Bronchial epithelial cell (primary cell): ENCODE measurements around the gene ATP8A1. TPM values are rescaled to one million over a fixed set of nuclear protein-coding genes. Genes with fewer than 3 reads are reported as not detected.
"Not testable (repeated sequence)": the region's sequence is repeated elsewhere in the genome, so short reads cannot be mapped to it uniquely, and the experiment has no call there.

Experiments
- DNase-seq: peaks from one replicate; pipeline ENCODE4 v3.0.0-alpha.2; 2010; ENCODE audit warnings: low read depth
- FAIRE-seq: peaks from 2 replicates; lab custom pipeline; 2011; peaks lifted over from hg19 to GRCh38; lab: Jason Lieb, UNC
- H3K27me3 ChIP-seq: 2 replicates; pipeline ENCODE4 v1.5.1; 2011; ENCODE audit warnings: low read length; ENCODE audit not compliant: control insufficient read depth, insufficient read depth
- H3K36me3 ChIP-seq: 2 replicates; pipeline ENCODE4 v1.5.1; 2011; ENCODE audit warnings: low read length; ENCODE audit not compliant: control insufficient read depth, insufficient read depth
- H3K4me3 ChIP-seq: 2 replicates; pipeline ENCODE4 v1.5.1; 2011; ENCODE audit warnings: mild to moderate bottlenecking, low read depth, low read length, control low read depth
- total RNA-seq: library from RNA; depleted of rRNA; stranded (reverse); fragments of >200 nt; gene quantifications from 2 replicates; pipeline ENCODE4 v1.2.1, GENCODE V29; 2014
- TF ChIP-seq, protein P1 (sequence below): IDR thresholded peaks from 2 replicates; pipeline ENCODE4 v1.5.1; 2011; ENCODE audit warnings: mild to moderate bottlenecking, moderate library complexity, low read length, control low read depth, inconsistent platforms; ENCODE audit not compliant: insufficient read depth, severe bottlenecking

The ATP8A1 gene
- total RNA-seq, 1 donor from 2014 or later: 2.1 TPM

DNA sequence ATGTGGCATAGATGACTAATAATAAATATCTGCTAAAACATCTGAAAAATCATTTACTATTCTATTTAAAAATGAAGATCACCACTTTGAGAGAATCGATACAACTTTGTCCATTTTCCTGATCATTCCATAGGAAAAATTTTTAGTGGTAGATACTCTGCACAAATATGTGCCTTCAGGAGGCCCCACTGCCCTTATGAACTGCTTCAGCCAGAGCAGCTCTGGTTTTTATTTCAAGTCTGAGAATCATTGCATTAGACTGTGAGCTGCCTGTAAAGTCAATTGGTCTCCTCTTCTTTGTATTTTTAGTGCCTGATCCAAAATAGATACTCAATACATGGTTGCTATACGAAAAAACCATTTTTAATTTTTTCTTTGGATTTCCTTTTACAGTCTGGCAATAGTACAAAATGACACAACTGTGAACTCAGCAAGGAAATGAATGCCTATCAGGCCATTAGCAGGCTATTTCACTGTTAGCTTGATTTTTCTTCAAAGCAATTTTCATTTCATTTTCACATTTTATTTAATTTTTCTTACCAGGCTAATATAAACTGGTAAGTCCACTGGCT, 190.5 kb downstream of the ATP8A1 start:
- no peak for DNase-seq
- Histone ChIP-seq H3K4me3 (no peak overlapping the region), H3K27me3 (no peaks in the 10 kb centered on the region), H3K36me3 (no peaks in the 10 kb centered on the region)
- TF ChIP-seq, protein P1, sequence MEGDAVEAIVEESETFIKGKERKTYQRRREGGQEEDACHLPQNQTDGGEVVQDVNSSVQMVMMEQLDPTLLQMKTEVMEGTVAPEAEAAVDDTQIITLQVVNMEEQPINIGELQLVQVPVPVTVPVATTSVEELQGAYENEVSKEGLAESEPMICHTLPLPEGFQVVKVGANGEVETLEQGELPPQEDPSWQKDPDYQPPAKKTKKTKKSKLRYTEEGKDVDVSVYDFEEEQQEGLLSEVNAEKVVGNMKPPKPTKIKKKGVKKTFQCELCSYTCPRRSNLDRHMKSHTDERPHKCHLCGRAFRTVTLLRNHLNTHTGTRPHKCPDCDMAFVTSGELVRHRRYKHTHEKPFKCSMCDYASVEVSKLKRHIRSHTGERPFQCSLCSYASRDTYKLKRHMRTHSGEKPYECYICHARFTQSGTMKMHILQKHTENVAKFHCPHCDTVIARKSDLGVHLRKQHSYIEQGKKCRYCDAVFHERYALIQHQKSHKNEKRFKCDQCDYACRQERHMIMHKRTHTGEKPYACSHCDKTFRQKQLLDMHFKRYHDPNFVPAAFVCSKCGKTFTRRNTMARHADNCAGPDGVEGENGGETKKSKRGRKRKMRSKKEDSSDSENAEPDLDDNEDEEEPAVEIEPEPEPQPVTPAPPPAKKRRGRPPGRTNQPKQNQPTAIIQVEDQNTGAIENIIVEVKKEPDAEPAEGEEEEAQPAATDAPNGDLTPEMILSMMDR: no peak
- no peak for FAIRE-seq

DNA sequence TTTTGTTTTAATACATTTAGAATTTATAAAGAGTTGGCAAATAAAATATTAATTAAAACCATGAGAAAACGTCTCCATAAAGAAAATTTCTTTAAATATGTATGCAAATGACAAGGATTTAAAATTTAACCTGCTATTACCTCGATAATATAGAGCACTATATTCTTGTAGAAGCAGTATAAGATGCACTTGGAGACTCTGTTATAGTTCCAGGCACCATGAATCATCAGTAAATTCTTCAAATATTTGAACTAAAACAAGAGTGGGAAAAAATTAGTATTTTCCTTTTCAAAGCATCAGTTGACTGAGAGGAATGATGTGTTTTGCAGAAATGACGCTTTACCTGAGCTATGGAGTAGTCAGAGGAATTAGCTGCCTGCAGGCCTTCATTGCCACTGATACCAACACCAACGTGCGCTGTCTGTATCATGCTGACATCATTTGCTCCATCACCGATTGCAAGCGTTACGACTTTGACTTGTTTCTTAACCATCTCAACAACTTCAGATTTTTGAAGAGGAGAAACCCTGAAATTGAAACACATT, 192.3 kb downstream of the ATP8A1 start:
- FAIRE-seq: no peak
- no peaks in the 10 kb centered on the region for H3K36me3 ChIP-seq
- H3K4me3 ChIP-seq: no peak overlapping the region
- no peaks in the 10 kb centered on the region for H3K27me3 ChIP-seq
- DNase-seq: no peak
- TF ChIP-seq, protein P1: no peak

DNA sequence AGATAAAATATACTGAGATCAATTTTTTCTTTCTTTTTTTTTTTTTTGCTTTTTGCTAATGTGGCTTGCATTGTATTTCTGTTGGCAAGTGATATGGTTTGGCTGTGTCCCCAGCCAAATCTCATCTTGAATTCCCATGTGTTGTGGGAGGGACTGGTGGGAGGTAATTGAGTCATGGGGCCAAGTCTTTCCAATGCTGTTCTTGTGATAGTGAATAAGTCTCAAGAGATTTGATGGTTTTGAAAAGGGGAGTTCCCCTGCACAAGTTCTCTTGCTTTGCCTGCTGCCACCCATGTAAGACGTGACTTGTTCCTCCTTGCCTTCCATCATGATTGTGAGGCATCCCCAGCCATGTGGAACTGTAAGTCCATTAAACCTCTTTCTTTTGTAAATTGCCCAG, 195.7 kb downstream of the ATP8A1 start:
- not testable (repeated sequence) for H3K27me3 ChIP-seq, H3K36me3 ChIP-seq, H3K4me3 ChIP-seq, FAIRE-seq, DNase-seq

DNA sequence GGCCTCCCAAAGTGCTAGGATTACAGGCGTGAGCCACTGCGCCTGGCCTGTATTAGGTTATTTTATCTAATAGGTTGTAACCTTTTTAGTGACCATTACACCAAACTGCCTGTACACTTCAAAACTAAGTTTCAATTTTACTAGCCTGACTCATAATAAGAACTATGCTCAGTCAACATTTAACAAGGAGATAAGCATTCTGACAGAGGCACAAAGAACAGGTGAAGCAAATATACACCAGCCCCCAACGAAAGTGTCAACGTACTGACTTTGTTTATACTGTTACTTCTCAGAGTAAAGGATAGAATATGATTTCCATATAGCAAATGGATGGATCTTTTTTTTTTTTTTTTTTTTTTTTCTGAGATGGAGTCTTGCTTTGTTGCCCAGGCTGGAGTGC, 196.9 kb downstream of the ATP8A1 start:
- Histone ChIP-seq H3K36me3 (no peaks in the 10 kb centered on the region), H3K4me3 (no peak overlapping the region), H3K27me3 (no peaks in the 10 kb centered on the region)
- FAIRE-seq: no peak
- DNase-seq: no peak
- TF ChIP-seq, protein P1: no peak

DNA sequence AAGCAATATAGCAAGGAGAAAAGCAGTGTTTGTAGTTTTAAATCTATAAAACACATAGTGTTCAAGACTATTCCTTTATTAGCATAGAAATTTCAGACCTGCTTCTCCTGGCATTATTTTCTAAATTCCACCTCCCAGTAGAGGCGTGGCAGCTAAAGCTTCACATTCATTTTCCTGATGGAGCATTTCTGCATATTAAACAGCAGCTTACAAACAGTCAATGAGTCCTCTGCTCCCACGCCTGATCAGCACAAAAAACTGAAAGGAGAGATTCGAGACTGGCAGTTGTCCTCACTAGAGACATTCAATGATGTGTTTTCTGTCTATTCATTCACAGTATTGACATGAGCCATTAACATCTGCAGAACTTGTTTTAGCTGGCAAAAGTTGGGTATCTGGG, 198.2 kb downstream of the ATP8A1 start:
- H3K36me3 ChIP-seq: no peaks in the 10 kb centered on the region
- DNase-seq: no peak
- no peak overlapping the region for H3K4me3 ChIP-seq
- H3K27me3 ChIP-seq: no peaks in the 10 kb centered on the region
- TF ChIP-seq, protein P1: no peak
- FAIRE-seq: no peak

DNA sequence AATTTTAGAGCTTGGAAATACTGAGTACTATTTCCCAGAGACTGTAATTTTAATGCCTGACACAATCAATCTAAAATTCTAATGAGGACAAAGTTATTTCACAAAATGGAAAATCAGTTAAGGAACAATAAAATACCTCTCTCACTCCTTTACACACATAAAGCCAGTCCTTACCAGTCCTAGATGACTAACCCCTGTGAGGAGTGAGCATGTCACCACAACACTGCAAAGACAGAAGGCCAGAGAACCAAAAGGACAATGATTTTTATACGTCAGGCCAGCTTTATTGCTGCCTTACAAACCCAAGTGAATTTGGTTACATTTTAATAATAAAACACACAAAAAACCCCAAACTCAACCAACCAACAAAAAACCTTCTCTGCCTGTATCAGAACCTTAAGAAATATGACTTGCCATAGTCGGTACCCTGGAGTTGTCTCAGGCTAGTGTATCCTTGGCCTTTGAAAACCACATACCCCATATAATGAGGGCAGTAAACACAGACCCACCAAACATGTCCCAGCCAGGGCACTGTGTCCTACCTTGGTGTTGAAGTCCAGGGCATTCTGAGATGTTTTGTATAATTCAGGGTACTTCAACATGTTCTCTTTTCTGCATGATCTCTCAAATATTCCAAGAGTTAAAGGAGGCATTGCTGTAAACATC, 202.0 kb downstream of the ATP8A1 start:
- TF ChIP-seq, protein P1: no peak
- no peaks in the 10 kb centered on the region for H3K27me3 ChIP-seq
- H3K4me3 ChIP-seq: no peak overlapping the region
- no peaks in the 10 kb centered on the region for H3K36me3 ChIP-seq
- FAIRE-seq (no peak), DNase-seq (peak; percentile 58)
